Tibial artery (tissue), 4 donors: ENCODE data around the gene L3MBTL4.

Experiments
- DNase-seq, 2 donors: peaks; one replicate each; pipeline ENCODE4 v3.0.0-alpha.2; 2019
- H3K27ac ChIP-seq, 2 donors: fragments of 200-600 bp; sonication (generic) in 1 of 2; 1 replicate in 1 of 2; 2 replicates in 1 of 2; pipeline ENCODE4 v1.5.1; 2018 to 2019; ENCODE audit warnings: mild to moderate bottlenecking in 1 of 2
- H3K27me3 ChIP-seq, 2 donors: fragments of 200-600 bp; sonication (generic) in 1 of 2; one replicate each; pipeline versions ENCODE4 v1.5.1 to v1.6.0; 2016 to 2019
- H3K36me3 ChIP-seq, 3 donors: fragments of 200-600 bp; sonication (generic) in 2 of 3; one replicate each; pipeline ENCODE4 v1.5.1; 2016 to 2019; ENCODE audit warnings: mild to moderate bottlenecking in 2 of 3
- H3K4me1 ChIP-seq, 4 donors: fragments of 200-600 bp; sonication (generic) in 2 of 4; 1 replicate in 3 of 4; 2 replicates in 1 of 4; pipeline ENCODE4 v1.5.1; 2016 to 2019
- H3K4me3 ChIP-seq, 2 donors: fragments of 200-600 bp; sonication (generic) in 1 of 2; 1 replicate in 1 of 2; 2 replicates in 1 of 2; pipeline ENCODE4 v1.5.1; 2018 to 2019; ENCODE audit warnings: mild to moderate bottlenecking in 2 of 2
- H3K9me3 ChIP-seq, 3 donors: fragments of 200-600 bp; sonication (generic) in 1 of 3; one replicate each; pipeline ENCODE4 v1.5.1; 2016 to 2019
- intact Hi-C: fragments of 100-400 bp; cut with DNase I; formaldehyde crosslinking; loops from one replicate; pipeline ENCODE4 v1.15.0; 2023; ENCODE audit warnings: low total_unique reads
- TF ChIP-seq, protein P1 (sequence below), 2 experiments: fragments of 200-600 bp in 1 of 2; fragments of 450-650 bp in 1 of 2; IDR thresholded peaks; one replicate each; pipeline ENCODE4 v1.5.1; 2017 to 2019; ENCODE audit warnings: antibody characterized with exemption in 2 of 2, mild to moderate bottlenecking in 1 of 2, moderate library complexity in 1 of 2

Gene L3MBTL4

DNA sequence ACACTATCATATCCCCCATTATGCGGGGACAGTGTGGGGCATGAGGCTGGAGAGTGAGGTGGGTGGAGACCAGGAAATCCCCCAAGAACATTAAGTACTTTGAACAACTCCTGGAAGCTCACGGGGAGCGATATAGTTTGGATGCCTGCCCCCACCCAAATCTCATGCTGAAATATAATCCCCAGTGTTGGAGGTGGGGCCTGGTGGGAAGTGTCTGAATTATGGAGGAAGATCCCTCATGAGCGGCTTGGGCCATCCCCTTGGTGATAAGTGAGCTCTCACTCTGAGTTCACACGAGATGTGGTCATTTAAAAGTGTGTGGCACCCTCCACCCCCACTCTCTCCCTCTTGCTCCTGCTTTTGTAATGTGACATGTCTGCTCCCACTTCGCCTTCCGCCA lies 422.3 kb downstream of the L3MBTL4 start:
- H3K36me3 ChIP-seq = no peaks in the 10 kb centered on the region
- H3K27ac ChIP-seq = no peak overlapping the region
- H3K4me3 ChIP-seq = no peak overlapping the region
- no peaks in the 10 kb centered on the region for H3K9me3 ChIP-seq
- intact Hi-C loops = no loop called here
- H3K27me3 ChIP-seq = no peaks in the 10 kb centered on the region
- DNase-seq = no peak
- H3K4me1 ChIP-seq = no peaks in the 10 kb centered on the region
- TF ChIP-seq, protein P1, sequence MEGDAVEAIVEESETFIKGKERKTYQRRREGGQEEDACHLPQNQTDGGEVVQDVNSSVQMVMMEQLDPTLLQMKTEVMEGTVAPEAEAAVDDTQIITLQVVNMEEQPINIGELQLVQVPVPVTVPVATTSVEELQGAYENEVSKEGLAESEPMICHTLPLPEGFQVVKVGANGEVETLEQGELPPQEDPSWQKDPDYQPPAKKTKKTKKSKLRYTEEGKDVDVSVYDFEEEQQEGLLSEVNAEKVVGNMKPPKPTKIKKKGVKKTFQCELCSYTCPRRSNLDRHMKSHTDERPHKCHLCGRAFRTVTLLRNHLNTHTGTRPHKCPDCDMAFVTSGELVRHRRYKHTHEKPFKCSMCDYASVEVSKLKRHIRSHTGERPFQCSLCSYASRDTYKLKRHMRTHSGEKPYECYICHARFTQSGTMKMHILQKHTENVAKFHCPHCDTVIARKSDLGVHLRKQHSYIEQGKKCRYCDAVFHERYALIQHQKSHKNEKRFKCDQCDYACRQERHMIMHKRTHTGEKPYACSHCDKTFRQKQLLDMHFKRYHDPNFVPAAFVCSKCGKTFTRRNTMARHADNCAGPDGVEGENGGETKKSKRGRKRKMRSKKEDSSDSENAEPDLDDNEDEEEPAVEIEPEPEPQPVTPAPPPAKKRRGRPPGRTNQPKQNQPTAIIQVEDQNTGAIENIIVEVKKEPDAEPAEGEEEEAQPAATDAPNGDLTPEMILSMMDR (IDR thresholded peaks at IDR 0.05) = no peak

DNA sequence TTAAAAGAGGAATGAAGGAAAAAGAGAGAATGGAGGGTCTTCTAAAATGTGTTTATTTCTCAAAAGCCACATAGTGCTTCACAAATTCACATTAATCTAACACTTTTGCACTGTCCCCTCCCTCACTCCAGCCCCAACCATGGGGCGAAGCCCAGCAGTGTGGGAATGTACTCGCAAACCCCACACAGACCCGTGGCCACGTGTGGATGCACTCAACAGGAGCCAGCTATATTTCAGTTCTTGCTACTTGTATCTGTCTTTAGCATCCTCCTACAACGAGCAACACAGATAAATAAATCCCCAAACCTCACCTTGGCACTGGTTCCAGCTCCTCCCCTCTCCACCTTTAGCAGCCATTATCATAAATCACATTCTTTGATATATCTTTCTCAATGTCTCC lies 427.5 kb downstream of the L3MBTL4 start:
- intact Hi-C loops = no loop called here
- no peaks in the 10 kb centered on the region for H3K9me3 ChIP-seq
- no peak overlapping the region for H3K4me3 ChIP-seq
- TF ChIP-seq, protein P1 (IDR thresholded peaks at IDR 0.05) = no peak
- DNase-seq = no peak
- H3K27me3 ChIP-seq = no peaks in the 10 kb centered on the region
- H3K27ac ChIP-seq = no peak overlapping the region
- H3K4me1 ChIP-seq = no peaks in the 10 kb centered on the region
- H3K36me3 ChIP-seq = no peaks in the 10 kb centered on the region

DNA sequence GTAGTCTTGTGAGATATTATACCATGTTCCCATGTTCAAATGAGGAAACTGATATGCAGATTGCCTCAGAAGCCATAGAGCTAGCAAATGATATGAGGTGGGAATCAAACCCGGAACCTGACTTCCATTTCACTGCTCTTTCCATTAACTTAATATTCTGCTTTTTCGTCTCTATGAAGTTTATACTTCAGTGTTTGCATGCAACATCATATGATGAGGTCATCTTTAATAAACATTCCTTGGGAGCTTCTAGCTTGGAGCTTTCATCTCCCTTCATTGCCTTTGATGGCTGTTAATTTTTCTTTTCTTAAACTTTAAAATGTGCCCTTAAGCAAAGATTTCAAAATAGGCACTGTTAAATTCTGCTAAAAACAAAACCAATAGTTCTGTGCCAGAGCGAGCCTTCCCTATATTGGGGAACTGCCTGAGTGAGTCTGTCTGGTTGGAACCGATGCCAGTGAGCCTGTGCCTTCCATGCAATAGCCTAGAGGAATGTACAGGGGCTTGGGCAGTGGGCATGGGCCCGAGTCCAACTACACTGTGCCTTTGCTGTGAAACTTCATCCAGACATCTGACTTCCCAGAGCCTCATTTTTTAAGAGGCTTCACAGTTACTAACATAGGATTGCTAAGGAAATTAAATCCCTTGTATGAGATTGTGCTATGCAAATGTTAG lies 428.3 kb downstream of the L3MBTL4 start:
- no peak for DNase-seq
- Histone ChIP-seq H3K36me3 (no peaks in the 10 kb centered on the region), H3K4me3 (no peak overlapping the region), H3K27me3 (no peaks in the 10 kb centered on the region), H3K9me3 (no peaks in the 10 kb centered on the region), H3K27ac (no peak overlapping the region), H3K4me1 (no peaks in the 10 kb centered on the region)
- intact Hi-C loops = no loop called here
- TF ChIP-seq, protein P1 (IDR thresholded peaks at IDR 0.05) = no peak

DNA sequence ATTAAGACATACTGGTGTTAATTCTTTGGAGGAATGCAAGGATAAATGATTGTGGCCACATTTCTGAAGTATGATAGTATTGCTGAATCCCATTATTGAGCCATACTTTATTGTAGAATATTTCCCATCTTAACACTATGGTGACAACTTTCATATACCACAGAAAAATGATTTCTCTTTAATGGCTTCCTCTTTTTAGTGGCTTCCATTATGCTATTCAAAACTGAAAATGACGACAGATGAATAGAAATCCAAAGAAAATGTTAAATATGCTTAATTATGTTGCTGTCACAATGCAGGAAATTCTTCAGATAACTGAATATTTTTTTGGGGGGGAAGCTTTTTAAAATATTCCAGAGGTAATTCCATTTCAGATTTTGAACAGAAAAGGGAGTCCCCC lies 430.5 kb downstream of the L3MBTL4 start:
- intact Hi-C loops = no loop called here
- no peaks in the 10 kb centered on the region for H3K36me3 ChIP-seq
- H3K4me1 ChIP-seq = no peaks in the 10 kb centered on the region
- H3K27me3 ChIP-seq = no peaks in the 10 kb centered on the region
- no peaks in the 10 kb centered on the region for H3K9me3 ChIP-seq
- no peak overlapping the region for H3K27ac ChIP-seq
- H3K4me3 ChIP-seq = no peak overlapping the region
- TF ChIP-seq, protein P1 (IDR thresholded peaks at IDR 0.05) = no peak
- DNase-seq = no peak

DNA sequence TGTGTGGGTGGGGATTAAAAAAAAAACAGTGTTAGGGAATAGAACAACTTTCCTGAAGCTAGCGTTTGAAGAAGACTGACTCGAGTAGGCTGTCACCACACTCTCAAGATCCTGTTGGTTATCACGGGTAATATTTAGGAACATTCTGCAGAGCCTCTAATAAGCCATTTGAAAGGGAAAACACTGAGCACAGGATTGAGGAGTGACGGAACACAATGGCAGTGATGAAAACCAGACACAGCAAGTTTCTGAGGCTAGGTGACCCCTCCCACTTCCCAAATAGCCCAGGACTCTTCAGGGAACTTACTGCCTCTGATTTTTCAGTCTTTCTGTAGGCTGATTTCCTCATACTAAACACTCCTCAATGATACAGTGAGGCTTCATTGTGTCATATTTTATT lies 431.2 kb downstream of the L3MBTL4 start:
- no peaks in the 10 kb centered on the region for H3K36me3 ChIP-seq
- H3K9me3 ChIP-seq = no peaks in the 10 kb centered on the region
- H3K4me1 ChIP-seq = no peaks in the 10 kb centered on the region
- intact Hi-C loops = no loop called here
- H3K27me3 ChIP-seq = no peaks in the 10 kb centered on the region
- TF ChIP-seq, protein P1 (IDR thresholded peaks at IDR 0.05) = no peak
- no peak overlapping the region for H3K27ac ChIP-seq
- DNase-seq = no peak
- no peak overlapping the region for H3K4me3 ChIP-seq

DNA sequence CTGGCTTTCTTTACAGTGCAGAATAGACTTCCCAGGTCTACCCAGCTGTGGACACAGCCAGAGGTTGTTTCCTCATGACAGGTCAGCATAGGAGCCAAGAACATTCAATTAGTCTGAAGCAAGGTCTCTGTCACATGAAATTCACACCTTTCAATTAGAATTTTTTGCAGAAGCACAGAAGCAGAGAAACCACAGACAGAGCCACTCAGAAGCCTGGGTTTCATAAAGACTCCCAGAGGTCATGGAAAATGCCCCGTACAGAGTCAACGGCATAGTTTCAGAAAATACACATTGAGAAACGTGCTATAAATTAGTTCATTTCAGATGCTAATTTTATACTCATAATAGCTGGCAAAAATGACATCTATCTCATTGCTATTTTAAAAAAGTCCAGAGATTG lies 432.4 kb downstream of the L3MBTL4 start:
- H3K36me3 ChIP-seq = no peaks in the 10 kb centered on the region
- TF ChIP-seq, protein P1 (IDR thresholded peaks at IDR 0.05) = no peak
- no peaks in the 10 kb centered on the region for H3K9me3 ChIP-seq
- intact Hi-C loops = no loop called here
- H3K27me3 ChIP-seq = no peaks in the 10 kb centered on the region
- DNase-seq = no peak
- H3K4me1 ChIP-seq = no peaks in the 10 kb centered on the region
- H3K4me3 ChIP-seq = no peak overlapping the region
- no peak overlapping the region for H3K27ac ChIP-seq
